A549 (cell line): Measurements from ENCODE around the gene SLC29A3.

Source experiments
- CHD2 ChIP-seq: fragments of 150-350 bp; IDR thresholded peaks from 2 replicates; pipeline ENCODE4 v1.6.1; 2014; ENCODE audit warnings: low read length; ENCODE audit not compliant: partially characterized antibody
- CHD4 ChIP-seq: fragments of 200-600 bp; sonication (generic); IDR thresholded peaks from 2 replicates; pipeline ENCODE4 v1.6.1; 2016; ENCODE audit warnings: antibody characterized with exemption, mild to moderate bottlenecking, borderline replicate concordance
- EP300 ChIP-seq, 2 experiments: fragments of >200 bp; sonication (Bioruptor Twin); formaldehyde crosslinking; IDR thresholded peaks; 2 replicates in 1 of 2; 3 replicates in 1 of 2; pipeline ENCODE4 v1.6.1; 2016 to 2017
- JUN ChIP-seq, 2 experiments: fragments of >200 bp; sonication (Bioruptor Twin); formaldehyde crosslinking; IDR thresholded peaks; 2 replicates in 1 of 2; 3 replicates in 1 of 2; pipeline ENCODE4 v1.6.1; 2016 to 2017
- KDM1A ChIP-seq: fragments of 200-600 bp; sonication (generic); IDR thresholded peaks from 2 replicates; pipeline ENCODE4 v1.6.1; 2016; ENCODE audit warnings: low read depth, mild to moderate bottlenecking
- MAZ ChIP-seq: fragments of 150-350 bp; IDR thresholded peaks from 2 replicates; pipeline ENCODE4 v1.6.1; 2014; ENCODE audit warnings: antibody characterized with exemption, low read depth, low read length, borderline replicate concordance
- MYC ChIP-seq: IDR thresholded peaks from 2 replicates; pipeline ENCODE4 v1.6.1; 2012; ENCODE audit warnings: mild to moderate bottlenecking, inconsistent platforms, low read length, improper control_type of control experiment, borderline replicate concordance
- POLR2AphosphoS2 ChIP-seq: conservative IDR thresholded peaks from 2 replicates; pipeline ENCODE4 v1.6.1; 2012; ENCODE audit warnings: low read length, improper control_type of control experiment, inconsistent platforms
- RFX5 ChIP-seq: fragments of 450-650 bp; IDR thresholded peaks from 2 replicates; pipeline ENCODE4 v1.7.1; 2014; ENCODE audit warnings: antibody characterized with exemption, mild to moderate bottlenecking, moderate library complexity
- SMC3 ChIP-seq: fragments of >200 bp; sonication (Bioruptor Twin); formaldehyde crosslinking; IDR thresholded peaks from 3 replicates; pipeline ENCODE4 v1.6.1; 2018; ENCODE audit warnings: inconsistent platforms
- ZSCAN20 ChIP-seq: fragments of 250-450 bp; sonication (Bioruptor Pico); IDR thresholded peaks from 2 replicates; pipeline ENCODE4 v1.8.0; 2022; ENCODE audit warnings: mild to moderate bottlenecking, moderate library complexity
- TF ChIP-seq, protein P1 (sequence below): fragments of >200 bp; sonication (Bioruptor Twin); formaldehyde crosslinking; IDR thresholded peaks from 3 replicates; pipeline ENCODE4 v1.5.1; 2016

DNA sequence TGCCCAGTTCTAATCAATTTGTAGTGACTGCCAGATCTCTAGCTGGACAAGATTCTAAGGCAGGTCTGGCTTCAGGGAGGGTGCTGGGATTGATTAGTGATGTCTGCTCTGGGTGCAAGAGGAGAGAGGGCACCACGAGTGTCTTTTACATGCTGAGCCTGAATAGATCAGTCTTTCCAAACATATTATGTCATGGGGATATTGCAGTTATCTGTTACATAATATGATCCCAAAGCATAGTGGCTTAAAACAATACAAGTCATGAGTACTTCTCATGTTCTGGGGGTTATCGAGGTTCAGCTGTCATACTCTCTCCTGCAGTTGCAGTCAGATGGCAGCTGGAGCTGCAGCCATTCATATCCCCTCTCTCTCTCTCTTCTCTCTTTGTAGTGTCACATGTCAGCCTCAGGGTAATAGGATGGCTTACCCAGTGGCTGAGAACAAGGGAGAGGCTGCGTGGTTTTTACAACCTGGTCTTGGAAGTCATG is 26.0 kb downstream of the SLC29A3 start:
- TF ChIP-seq RFX5 (no peak), EP300 (IDR thresholded peaks at IDR 0.05) (no peak), JUN (IDR thresholded peaks at IDR 0.05) (no peak), ZSCAN20 (CRISPR knock-in tag) (no peak), SMC3 (no peak), MYC (no peak), CHD4 (no peak), CHD2 (no peak), POLR2AphosphoS2 (no peak), MAZ (no peak), KDM1A (no peak)
- TF ChIP-seq, protein P1, sequence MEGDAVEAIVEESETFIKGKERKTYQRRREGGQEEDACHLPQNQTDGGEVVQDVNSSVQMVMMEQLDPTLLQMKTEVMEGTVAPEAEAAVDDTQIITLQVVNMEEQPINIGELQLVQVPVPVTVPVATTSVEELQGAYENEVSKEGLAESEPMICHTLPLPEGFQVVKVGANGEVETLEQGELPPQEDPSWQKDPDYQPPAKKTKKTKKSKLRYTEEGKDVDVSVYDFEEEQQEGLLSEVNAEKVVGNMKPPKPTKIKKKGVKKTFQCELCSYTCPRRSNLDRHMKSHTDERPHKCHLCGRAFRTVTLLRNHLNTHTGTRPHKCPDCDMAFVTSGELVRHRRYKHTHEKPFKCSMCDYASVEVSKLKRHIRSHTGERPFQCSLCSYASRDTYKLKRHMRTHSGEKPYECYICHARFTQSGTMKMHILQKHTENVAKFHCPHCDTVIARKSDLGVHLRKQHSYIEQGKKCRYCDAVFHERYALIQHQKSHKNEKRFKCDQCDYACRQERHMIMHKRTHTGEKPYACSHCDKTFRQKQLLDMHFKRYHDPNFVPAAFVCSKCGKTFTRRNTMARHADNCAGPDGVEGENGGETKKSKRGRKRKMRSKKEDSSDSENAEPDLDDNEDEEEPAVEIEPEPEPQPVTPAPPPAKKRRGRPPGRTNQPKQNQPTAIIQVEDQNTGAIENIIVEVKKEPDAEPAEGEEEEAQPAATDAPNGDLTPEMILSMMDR: no peak
